GM12891 (cell line): ENCODE results near the gene CCRL2.

Experiments
- PAX5 ChIP-seq: IDR thresholded peaks from 2 replicates; pipeline ENCODE4 v1.6.1; 2011; ENCODE audit warnings: low read length, moderate library complexity, mild to moderate bottlenecking; ENCODE audit not compliant: insufficient read depth, severe bottlenecking
- POLR2A ChIP-seq: IDR thresholded peaks from 2 replicates; pipeline ENCODE4 v1.6.1; 2011; ENCODE audit warnings: low read depth, low read length, control low read depth
- POLR2AphosphoS5 ChIP-seq: IDR thresholded peaks from 2 replicates; pipeline ENCODE4 v1.6.1; 2011; ENCODE audit warnings: low read depth, low read length, control low read depth
- TAF1 ChIP-seq: IDR thresholded peaks from 2 replicates; pipeline ENCODE4 v1.6.1; 2011; ENCODE audit warnings: low read depth, low read length, control low read depth

DNA sequence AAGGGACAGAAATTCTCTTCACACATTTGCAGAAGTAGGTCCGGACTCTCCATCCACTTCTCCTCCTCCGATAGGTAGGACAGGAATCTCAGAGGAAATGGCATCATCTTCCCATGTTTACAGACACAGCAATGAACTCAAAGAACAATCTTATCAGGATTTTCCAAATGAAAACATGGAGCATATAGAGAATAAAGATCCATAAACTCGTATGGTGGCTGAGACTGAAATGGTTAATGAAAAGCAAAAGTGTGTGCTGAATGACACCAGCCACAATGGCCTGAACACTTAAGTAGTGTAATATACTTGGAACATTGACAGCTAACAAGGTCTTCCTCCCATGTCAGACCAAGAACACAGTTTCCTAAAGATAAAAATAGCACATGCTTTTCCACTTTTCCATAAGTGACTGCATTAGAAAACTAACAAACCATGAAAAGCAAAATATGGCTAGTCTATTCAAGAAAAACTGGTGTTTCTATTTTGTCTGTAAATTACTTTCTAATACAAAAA lies 5.8 kb downstream of the CCRL2 start:
- no peak for TF ChIP-seq POLR2A
- no peak for TF ChIP-seq POLR2AphosphoS5
- no peak for TF ChIP-seq TAF1
- no peak for TF ChIP-seq PAX5
